Stimulated activated naive CD8-positive, alpha-beta T cell treated with anti-CD3 and anti-CD28 coated beads, Interleukin-15, Interleukin-2, amounts not matched to agents 100 ng/mL and 50 ng/mL, for 24 hours (primary cell): ENCODE results near the gene CCKAR.

Experiments used
- H3K27ac Mint-ChIP-seq: one replicate; pipeline ENCODE4 v1.8.0; 2021; ENCODE audit warnings: mild to moderate bottlenecking, mixed read lengths
- H3K27me3 Mint-ChIP-seq: one replicate; pipeline ENCODE4 v1.8.0; 2021; ENCODE audit warnings: mixed read lengths
- H3K36me3 Mint-ChIP-seq: one replicate; pipeline ENCODE4 v1.8.0; 2021; ENCODE audit warnings: low read depth, mixed read lengths
- H3K4me1 Mint-ChIP-seq: one replicate; pipeline ENCODE4 v1.8.0; 2021; ENCODE audit warnings: low read depth, mixed read lengths
- H3K4me3 Mint-ChIP-seq: one replicate; pipeline ENCODE4 v1.8.0; 2021; ENCODE audit warnings: mild to moderate bottlenecking, mixed read lengths
- H3K9me3 Mint-ChIP-seq: one replicate; pipeline ENCODE4 v1.8.0; 2021; ENCODE audit warnings: mixed read lengths

The CCKAR gene

GRCh38 chr4:26475716-26476115 is 14.6 kb downstream of the CCKAR start:
- Mint-ChIP-seq H3K4me1 (no peaks in the 10 kb centered on the region), H3K27ac (no peak overlapping the region), H3K9me3 (no peaks in the 10 kb centered on the region), H3K36me3 (no peaks in the 10 kb centered on the region), H3K4me3 (no peak overlapping the region), H3K27me3 (no peaks in the 10 kb centered on the region)

- H3K4me3 Mint-ChIP-seq, result no peak overlapping the region
- no peaks in the 10 kb centered on the region for H3K4me1 Mint-ChIP-seq
- no peak overlapping the region for H3K27ac Mint-ChIP-seq
- H3K36me3 Mint-ChIP-seq, result no peaks in the 10 kb centered on the region
- H3K27me3 Mint-ChIP-seq, result no peaks in the 10 kb centered on the region
- H3K9me3 Mint-ChIP-seq, result no peaks in the 10 kb centered on the region
Observed at GRCh38 chr4:26474551-26474950, 15.7 kb downstream of the CCKAR start.

GRCh38 chr4:26473893-26474292 is 16.4 kb downstream of the CCKAR start:
- H3K27ac Mint-ChIP-seq, result no peak overlapping the region
- no peaks in the 10 kb centered on the region for H3K36me3 Mint-ChIP-seq

GRCh38 chr4:26471890-26472289 is 18.4 kb downstream of the CCKAR start:
- Mint-ChIP-seq H3K9me3 (no peaks in the 10 kb centered on the region), H3K27me3 (no peaks in the 10 kb centered on the region), H3K27ac (no peak overlapping the region), H3K4me3 (no peak overlapping the region), H3K36me3 (no peaks in the 10 kb centered on the region), H3K4me1 (no peaks in the 10 kb centered on the region)

More at GRCh38 chr4:26473893-26474292, 16.4 kb downstream of the CCKAR start:
- Mint-ChIP-seq H3K4me3 (no peak overlapping the region), H3K9me3 (no peaks in the 10 kb centered on the region), H3K27me3 (no peaks in the 10 kb centered on the region), H3K4me1 (no peaks in the 10 kb centered on the region)

- Mint-ChIP-seq H3K27ac (no peak overlapping the region), H3K27me3 (no peaks in the 10 kb centered on the region), H3K36me3 (no peaks in the 10 kb centered on the region), H3K9me3 (no peaks in the 10 kb centered on the region), H3K4me1 (no peaks in the 10 kb centered on the region), H3K4me3 (no peak overlapping the region)
Observed at GRCh38 chr4:26468977-26469376, 21.3 kb downstream of the CCKAR start.

- Mint-ChIP-seq H3K4me3 (no peak overlapping the region), H3K9me3 (no peaks in the 10 kb centered on the region), H3K4me1 (no peaks in the 10 kb centered on the region), H3K36me3 (no peaks in the 10 kb centered on the region), H3K27me3 (no peaks in the 10 kb centered on the region), H3K27ac (no peak overlapping the region)
Observed at GRCh38 chr4:26468283-26468949, 21.9 kb downstream of the CCKAR start.

GRCh38 chr4:26467724-26468123 is 22.6 kb downstream of the CCKAR start:
- Mint-ChIP-seq H3K4me3 (no peak overlapping the region), H3K27me3 (no peaks in the 10 kb centered on the region), H3K9me3 (no peaks in the 10 kb centered on the region), H3K27ac (no peak overlapping the region), H3K4me1 (no peaks in the 10 kb centered on the region), H3K36me3 (no peaks in the 10 kb centered on the region)

- no peaks in the 10 kb centered on the region for H3K36me3 Mint-ChIP-seq
- H3K4me1 Mint-ChIP-seq, result no peaks in the 10 kb centered on the region
Observed at GRCh38 chr4:26466578-26467270, 23.6 kb downstream of the CCKAR start.

GRCh38 chr4:26464420-26465095 is 25.7 kb downstream of the CCKAR start:
- H3K9me3 Mint-ChIP-seq, result no peaks in the 10 kb centered on the region
- H3K36me3 Mint-ChIP-seq, result no peaks in the 10 kb centered on the region
- no peak overlapping the region for H3K4me3 Mint-ChIP-seq
- no peaks in the 10 kb centered on the region for H3K4me1 Mint-ChIP-seq
- no peaks in the 10 kb centered on the region for H3K27me3 Mint-ChIP-seq
- H3K27ac Mint-ChIP-seq, result no peak overlapping the region

More at GRCh38 chr4:26466578-26467270, 23.6 kb downstream of the CCKAR start:
- Mint-ChIP-seq H3K4me3 (no peak overlapping the region), H3K27me3 (no peaks in the 10 kb centered on the region), H3K9me3 (no peaks in the 10 kb centered on the region), H3K27ac (no peak overlapping the region)

GRCh38 chr4:26463386-26463785 is 26.9 kb downstream of the CCKAR start:
- H3K4me1 Mint-ChIP-seq, result peaks cover 8% of the 10 kb centered on the region
- H3K36me3 Mint-ChIP-seq, result no peaks in the 10 kb centered on the region
- H3K9me3 Mint-ChIP-seq, result no peaks in the 10 kb centered on the region
- no peaks in the 10 kb centered on the region for H3K27me3 Mint-ChIP-seq
- H3K27ac Mint-ChIP-seq, result no peak overlapping the region
- no peak overlapping the region for H3K4me3 Mint-ChIP-seq

- H3K27ac Mint-ChIP-seq, result no peak overlapping the region
- H3K9me3 Mint-ChIP-seq, result no peaks in the 10 kb centered on the region
- peaks cover 13% of the 10 kb centered on the region for H3K4me1 Mint-ChIP-seq
- no peaks in the 10 kb centered on the region for H3K27me3 Mint-ChIP-seq
- no peaks in the 10 kb centered on the region for H3K36me3 Mint-ChIP-seq
- no peak overlapping the region for H3K4me3 Mint-ChIP-seq
Observed at GRCh38 chr4:26462874-26463273, 27.4 kb downstream of the CCKAR start.

GRCh38 chr4:26459756-26460530 is 30.3 kb downstream of the CCKAR start:
- Mint-ChIP-seq H3K4me3 (no peak overlapping the region), H3K27me3 (no peaks in the 10 kb centered on the region), H3K27ac (no peak overlapping the region)

GRCh38 chr4:26459054-26459755 is 31.1 kb downstream of the CCKAR start:
- no peaks in the 10 kb centered on the region for H3K9me3 Mint-ChIP-seq
- peak overlapping the region; percentile 42 for H3K4me3 Mint-ChIP-seq

More at GRCh38 chr4:26459756-26460530, 30.3 kb downstream of the CCKAR start:
- peaks cover 19% of the 10 kb centered on the region for H3K4me1 Mint-ChIP-seq
- no peaks in the 10 kb centered on the region for H3K36me3 Mint-ChIP-seq
- H3K9me3 Mint-ChIP-seq, result no peaks in the 10 kb centered on the region

GRCh38 chr4:26458157-26458561 is 32.1 kb downstream of the CCKAR start:
- Mint-ChIP-seq H3K27ac (no peak overlapping the region), H3K4me1 (peaks cover 19% of the 10 kb centered on the region), H3K9me3 (no peaks in the 10 kb centered on the region), H3K36me3 (no peaks in the 10 kb centered on the region), H3K4me3 (no peak overlapping the region), H3K27me3 (no peaks in the 10 kb centered on the region)

More at GRCh38 chr4:26459054-26459755, 31.1 kb downstream of the CCKAR start:
- Mint-ChIP-seq H3K36me3 (no peaks in the 10 kb centered on the region), H3K4me1 (peaks cover 19% of the 10 kb centered on the region), H3K27me3 (no peaks in the 10 kb centered on the region), H3K27ac (peak overlapping the region; percentile 18)
